GM23248 (cell line): ENCODE measurements around the gene NELFB.

Experiments
- EZH2 ChIP-seq: fragments of 200-600 bp; sonication (generic); IDR thresholded peaks from 2 replicates; pipeline ENCODE4 v1.6.1; 2018; ENCODE audit warnings: antibody characterized with exemption, mild to moderate bottlenecking; ENCODE audit not compliant: insufficient read depth, poor library complexity, severe bottlenecking
- EZH2phosphoT487 ChIP-seq: fragments of 200-600 bp; sonication (generic); IDR thresholded peaks from 2 replicates; pipeline ENCODE4 v1.6.1; 2018; ENCODE audit warnings: antibody characterized with exemption, moderate library complexity, mild to moderate bottlenecking, low read depth; ENCODE audit not compliant: insufficient read depth

- TF ChIP-seq EZH2 (no peak), EZH2phosphoT487 (no peak)
Observed at GRCh38 chr9:137214620-137215019, 40.5 kb upstream of the NELFB start.
